Effector memory CD4-positive, alpha-beta T cell (primary cell): ENCODE results near the gene TSACC.
A peak's percentile ranks its signal among the peaks of the same experiment; 100 is the strongest.
"Not testable (repeated sequence)": the region's sequence is repeated elsewhere in the genome, so short reads cannot be mapped to it uniquely, and the experiment has no call there.

Source experiments
- DNase-seq, 3 donors: peaks; one replicate each; pipeline ENCODE4 v3.0.0-alpha.2; 2020
- H3K27ac ChIP-seq: 2 replicates; pipeline ENCODE4 v1.7.0; 2013; ENCODE audit warnings: mild to moderate bottlenecking, low read length, moderate library complexity; ENCODE audit not compliant: insufficient read depth, poor library complexity, severe bottlenecking
- H3K27me3 ChIP-seq: replicated peaks from 2 replicates; pipeline ENCODE4 v1.7.0; 2013; ENCODE audit warnings: mild to moderate bottlenecking, low read length; ENCODE audit not compliant: insufficient read depth, control insufficient read depth, poor library complexity, severe bottlenecking
- H3K36me3 ChIP-seq: 2 replicates; pipeline ENCODE4 v1.7.0; 2013; ENCODE audit warnings: mild to moderate bottlenecking, low read length, moderate library complexity; ENCODE audit not compliant: control insufficient read depth, insufficient read depth
- H3K4me1 ChIP-seq: 2 replicates; pipeline ENCODE4 v1.7.0; 2013; ENCODE audit warnings: low read length, mild to moderate bottlenecking; ENCODE audit not compliant: control insufficient read depth, insufficient read depth, poor library complexity, severe bottlenecking
- H3K4me3 ChIP-seq: 2 replicates; pipeline ENCODE4 v1.7.0; 2013; ENCODE audit warnings: low read length, low read depth, mild to moderate bottlenecking; ENCODE audit not compliant: insufficient read depth, poor library complexity, severe bottlenecking
- H3K9me3 ChIP-seq: 2 replicates; pipeline ENCODE4 v1.7.0; 2013; ENCODE audit warnings: mild to moderate bottlenecking, low read length, moderate library complexity; ENCODE audit not compliant: control insufficient read depth

The TSACC gene

DNA sequence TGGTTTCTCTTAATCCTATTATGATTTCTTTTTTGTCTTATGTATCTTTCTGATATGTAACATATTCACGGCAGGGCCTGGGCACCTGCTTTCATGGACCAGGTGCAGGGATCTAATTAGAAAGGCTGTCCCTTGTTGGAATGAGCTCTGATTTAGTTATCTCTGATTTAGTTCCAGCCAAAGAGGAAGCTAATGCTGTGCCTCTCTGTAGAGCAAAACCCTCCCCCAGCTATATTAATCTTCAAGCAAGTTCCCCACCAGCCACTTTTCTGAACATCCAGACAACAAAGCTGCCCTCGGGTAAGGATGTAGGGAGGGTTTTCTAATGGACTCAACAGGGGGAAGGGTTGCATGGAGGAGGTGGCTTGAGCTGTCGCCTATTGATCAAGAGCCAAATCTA is 6.1 kb downstream of the TSACC start:
- Histone ChIP-seq H3K27me3 (no peaks in the 10 kb centered on the region), H3K27ac (no peak overlapping the region), H3K36me3 (no peaks in the 10 kb centered on the region), H3K4me3 (no peak overlapping the region), H3K4me1 (no peaks in the 10 kb centered on the region), H3K9me3 (no peaks in the 10 kb centered on the region)
- DNase-seq: no peak

DNA sequence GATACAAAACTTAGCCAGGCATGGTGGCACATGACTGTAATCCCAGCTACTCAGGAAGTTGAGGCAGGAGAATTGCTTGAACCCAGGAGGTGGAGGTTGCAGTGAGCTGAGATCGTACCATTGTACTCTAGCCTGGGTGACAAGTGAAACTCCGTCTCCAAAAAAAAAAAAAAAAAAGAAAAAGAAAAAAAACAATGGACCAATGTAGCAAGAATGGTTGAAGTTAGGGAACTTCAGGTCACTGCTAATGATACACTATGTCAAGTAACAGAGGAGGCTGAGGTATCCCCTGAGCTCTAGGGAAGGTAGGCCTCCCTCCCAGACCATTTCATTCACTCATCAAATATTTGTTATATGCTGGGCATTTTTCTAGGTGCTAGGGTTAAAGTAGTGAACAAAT is 7.7 kb downstream of the TSACC start:
- not testable (repeated sequence) for DNase-seq, H3K27me3 ChIP-seq, H3K4me3 ChIP-seq, H3K4me1 ChIP-seq, H3K27ac ChIP-seq, H3K36me3 ChIP-seq, H3K9me3 ChIP-seq

DNA sequence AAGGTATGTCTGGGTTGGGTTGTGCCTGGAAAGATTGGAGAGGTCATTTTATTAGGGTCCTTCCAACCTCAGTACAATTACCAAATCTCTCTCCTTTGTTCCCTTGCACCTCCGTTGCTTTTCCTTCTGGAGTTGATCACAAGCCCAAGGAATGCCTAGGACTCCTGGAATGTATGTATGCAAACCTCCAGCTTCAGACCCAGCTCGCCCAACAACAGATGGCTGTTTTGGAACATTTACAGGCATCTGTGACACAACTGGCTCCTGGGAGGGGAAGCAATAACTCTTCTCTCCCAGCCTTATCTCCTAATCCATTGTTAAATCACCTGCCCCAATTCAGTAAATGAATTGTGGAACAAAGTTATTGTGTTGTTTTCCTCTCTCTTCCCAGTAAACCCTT is 8.3 kb downstream of the TSACC start:
- H3K27ac ChIP-seq: no peak overlapping the region
- H3K9me3 ChIP-seq: no peaks in the 10 kb centered on the region
- DNase-seq: no peak
- no peaks in the 10 kb centered on the region for H3K4me1 ChIP-seq
- no peak overlapping the region for H3K4me3 ChIP-seq
- H3K36me3 ChIP-seq: no peaks in the 10 kb centered on the region
- H3K27me3 ChIP-seq: no peaks in the 10 kb centered on the region

DNA sequence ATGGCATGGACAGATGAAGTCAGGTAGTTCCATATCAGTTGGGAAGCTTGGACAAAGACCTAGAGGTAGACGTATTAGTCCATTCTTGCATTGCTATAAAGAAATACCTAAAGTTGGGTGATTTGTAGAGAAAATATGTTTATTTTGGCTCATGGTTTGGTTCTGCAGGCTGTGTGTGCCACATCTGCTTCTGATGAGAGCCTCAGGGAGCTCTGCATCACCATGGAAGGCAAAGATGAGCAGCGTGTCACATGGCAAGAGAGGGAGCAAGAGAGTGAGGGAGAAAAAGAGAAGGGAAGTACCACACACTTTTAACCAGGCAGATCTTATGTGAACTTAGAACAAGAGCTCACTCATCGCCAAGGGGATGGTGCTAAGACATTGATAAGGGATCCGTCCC is 9.0 kb downstream of the TSACC start:
- no peaks in the 10 kb centered on the region for H3K36me3 ChIP-seq
- no peaks in the 10 kb centered on the region for H3K4me1 ChIP-seq
- no peaks in the 10 kb centered on the region for H3K9me3 ChIP-seq
- H3K27ac ChIP-seq: no peak overlapping the region
- no peak overlapping the region for H3K4me3 ChIP-seq
- DNase-seq: no peak
- no peaks in the 10 kb centered on the region for H3K27me3 ChIP-seq

DNA sequence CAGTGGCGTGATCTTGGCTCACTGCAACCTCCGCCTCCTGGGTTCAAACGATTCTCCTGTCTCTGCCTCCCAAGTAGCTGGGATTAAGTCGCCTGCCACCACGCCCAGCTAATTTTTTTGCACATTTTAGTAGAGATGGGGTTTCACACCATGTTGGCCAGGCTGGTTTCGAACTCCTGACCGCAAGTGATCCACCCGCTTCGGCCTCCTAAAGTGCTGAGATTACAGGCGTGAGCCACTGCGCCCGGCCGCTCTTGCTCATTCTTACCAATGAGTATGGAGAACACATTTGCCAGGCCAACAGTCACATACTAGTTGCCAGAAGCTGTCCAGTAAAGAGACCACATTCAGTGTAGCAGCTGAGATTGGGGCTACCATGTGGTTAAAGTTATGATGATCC is 14.2 kb downstream of the TSACC start:
- H3K4me1 ChIP-seq, DNase-seq, H3K27ac ChIP-seq, H3K9me3 ChIP-seq, H3K36me3 ChIP-seq, H3K4me3 ChIP-seq, H3K27me3 ChIP-seq: not testable (repeated sequence)

DNA sequence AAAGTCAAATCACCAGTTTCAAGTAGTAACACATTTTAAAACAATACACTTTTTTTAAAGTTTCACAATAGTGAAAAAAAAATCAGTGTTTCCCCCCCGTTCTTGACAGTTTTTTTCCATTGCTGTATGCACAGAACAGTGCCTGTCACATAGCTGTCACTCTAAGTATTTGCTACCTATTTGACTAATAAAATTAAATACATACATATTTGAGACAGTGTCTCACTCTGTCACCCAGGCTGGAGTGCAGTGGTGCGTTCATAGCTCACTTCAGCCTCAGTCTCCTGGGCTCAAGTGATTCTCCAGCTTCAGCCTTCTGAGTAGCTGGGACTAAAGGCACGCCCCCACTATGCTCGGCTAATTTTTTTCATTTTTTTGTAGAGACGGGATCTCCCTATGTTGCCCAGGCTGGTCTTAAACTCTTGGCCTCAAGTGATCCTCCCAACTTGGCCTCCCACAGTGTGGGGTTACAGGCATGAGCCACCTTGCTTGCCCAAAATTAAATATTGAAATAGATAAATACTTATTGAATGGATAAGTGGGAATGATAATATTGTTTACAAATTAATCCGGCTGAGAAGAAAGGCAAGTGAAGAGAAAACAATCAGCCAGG is 18.0 kb downstream of the TSACC start:
- Histone ChIP-seq H3K27ac (no peak overlapping the region), H3K4me1 (peaks cover 4% of the 10 kb centered on the region), H3K4me3 (no peak overlapping the region), H3K36me3 (no peaks in the 10 kb centered on the region), H3K27me3 (peaks cover 5% of the 10 kb centered on the region), H3K9me3 (no peaks in the 10 kb centered on the region)
- no peak for DNase-seq

DNA sequence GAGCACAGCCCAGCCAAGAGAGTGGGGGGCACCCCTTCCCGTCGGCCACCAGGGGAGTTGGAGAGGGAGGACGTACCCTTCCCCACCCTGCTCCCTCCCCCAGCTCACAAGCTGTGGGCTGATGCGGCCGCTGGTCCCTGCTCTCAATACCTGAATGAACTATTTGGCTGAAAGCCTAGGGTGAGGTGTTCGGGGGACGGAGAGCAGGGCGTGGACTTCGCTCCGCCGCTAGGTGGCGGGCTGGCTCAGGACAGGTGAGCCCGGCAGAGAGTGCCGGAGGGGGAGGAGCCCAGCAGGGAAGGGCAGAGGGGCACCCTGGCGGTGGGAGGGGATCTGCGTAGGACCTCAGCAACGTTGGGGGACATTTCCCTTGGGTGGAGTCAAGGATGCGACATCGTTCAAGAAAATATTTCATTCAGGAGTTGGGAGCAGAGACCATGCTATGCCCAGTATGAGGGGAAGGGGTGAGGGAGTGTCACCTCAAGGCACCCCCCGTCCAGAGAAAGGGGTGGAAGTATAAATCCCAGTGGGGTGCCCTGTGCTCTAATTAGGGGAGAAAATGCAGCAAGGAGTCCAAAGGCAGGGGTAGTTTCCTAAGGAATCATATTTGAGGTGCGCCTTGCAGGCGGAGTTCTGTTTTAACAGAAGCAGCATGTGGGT is 18.7 kb downstream of the TSACC start:
- peaks cover 5% of the 10 kb centered on the region for H3K27me3 ChIP-seq
- H3K4me3 ChIP-seq: no peak overlapping the region
- peak; percentile 14 to 45 (median 24) for DNase-seq
- H3K27ac ChIP-seq: no peak overlapping the region
- peaks cover 4% of the 10 kb centered on the region for H3K4me1 ChIP-seq
- H3K36me3 ChIP-seq: no peaks in the 10 kb centered on the region
- H3K9me3 ChIP-seq: no peaks in the 10 kb centered on the region

DNA sequence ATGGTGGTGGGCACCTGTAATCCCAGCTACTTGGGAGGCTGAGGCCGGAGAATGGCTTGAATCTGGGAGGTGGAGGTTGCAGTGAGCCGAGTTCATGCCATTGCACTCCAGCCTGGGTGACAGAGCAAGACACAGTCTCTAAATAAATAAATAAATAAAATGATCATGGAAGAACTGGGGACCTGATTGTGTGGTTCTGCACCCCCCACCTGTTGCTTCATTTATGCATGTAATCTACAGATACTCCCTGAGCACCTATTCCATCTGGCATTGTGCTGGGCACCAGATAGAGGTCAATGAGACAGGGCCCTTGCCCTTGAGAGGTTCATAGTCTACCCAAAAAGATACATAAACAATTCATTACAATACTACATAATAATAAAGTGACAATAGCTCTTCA is 19.7 kb downstream of the TSACC start:
- Histone ChIP-seq H3K36me3 (no peaks in the 10 kb centered on the region), H3K4me3 (no peak overlapping the region), H3K27me3 (peaks cover 5% of the 10 kb centered on the region), H3K27ac (no peak overlapping the region), H3K4me1 (peaks cover 4% of the 10 kb centered on the region), H3K9me3 (no peaks in the 10 kb centered on the region)
- DNase-seq: no peak

DNA sequence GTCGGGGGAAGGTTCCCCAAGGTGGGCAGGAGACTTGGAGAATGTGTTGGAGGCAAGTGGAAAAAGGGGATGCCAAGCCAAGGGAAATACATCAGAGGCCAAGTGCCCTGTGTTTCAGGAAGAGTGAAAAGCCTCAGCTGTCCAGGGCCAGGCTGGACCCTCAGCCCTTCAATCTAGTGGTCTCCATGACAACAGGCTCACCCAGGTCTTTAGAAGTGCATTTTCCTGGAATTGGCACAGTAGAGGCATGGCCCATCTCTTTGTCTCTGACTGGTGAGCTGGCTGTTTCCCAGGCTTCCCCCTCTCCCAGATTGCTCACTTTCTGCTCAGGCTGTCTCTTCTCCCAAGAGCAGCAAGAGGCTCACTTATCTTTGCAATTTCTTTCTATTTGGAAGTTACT is 20.3 kb downstream of the TSACC start:
- no peaks in the 10 kb centered on the region for H3K36me3 ChIP-seq
- peaks cover 4% of the 10 kb centered on the region for H3K4me1 ChIP-seq
- DNase-seq: no peak
- H3K27me3 ChIP-seq: peaks cover 5% of the 10 kb centered on the region
- no peaks in the 10 kb centered on the region for H3K9me3 ChIP-seq
- no peak overlapping the region for H3K27ac ChIP-seq
- H3K4me3 ChIP-seq: no peak overlapping the region

DNA sequence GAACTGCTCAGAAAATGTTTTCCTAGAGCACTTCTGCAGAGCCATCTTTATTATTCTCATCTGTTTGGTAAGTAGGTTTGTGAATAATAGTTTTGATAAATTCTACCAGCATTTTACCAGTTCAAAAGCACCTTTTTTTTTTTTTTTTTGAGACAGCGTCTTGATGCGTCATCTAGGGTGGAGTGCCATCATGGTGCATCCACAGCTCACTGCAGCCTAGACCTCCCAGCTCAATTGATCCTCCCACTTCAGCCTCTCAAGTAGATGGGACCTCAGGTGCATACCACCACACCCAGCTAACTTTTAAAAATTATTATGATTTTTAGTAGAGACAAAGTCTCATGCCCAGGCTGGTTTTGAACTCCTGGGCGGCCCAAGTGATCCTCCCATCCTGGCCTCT is 20.9 kb downstream of the TSACC start:
- DNase-seq: no peak
- peaks cover 4% of the 10 kb centered on the region for H3K4me1 ChIP-seq
- no peaks in the 10 kb centered on the region for H3K9me3 ChIP-seq
- no peaks in the 10 kb centered on the region for H3K36me3 ChIP-seq
- H3K27ac ChIP-seq: no peak overlapping the region
- H3K4me3 ChIP-seq: no peak overlapping the region
- H3K27me3 ChIP-seq: peaks cover 5% of the 10 kb centered on the region
